SK-N-SH (cell line): ENCODE results near the gene GNB5. TPM values are rescaled to one million over a fixed set of nuclear protein-coding genes. Genes with fewer than 3 reads are reported as not detected.

Experiments used
- CTCF ChIA-PET: fragments of 300-600, 350-600 bp; formaldehyde crosslinking; extraction: SDS; loops from one replicate; lab custom pipeline; 2021; lab: Yijun Ruan, JAX
- POLR2A ChIA-PET: fragments of 350-600 bp; sonication (Branson Sonifier 250); formaldehyde crosslinking; extraction: SDS; loops from one replicate; lab custom pipeline; 2020; ENCODE audit warnings: antibody characterized with exemption, inconsistent platforms; lab: Yijun Ruan, JAX
- DNase-seq: peaks from one replicate; pipeline ENCODE4 v3.0.0; 2012
- H2AFZ ChIP-seq: fragments of 200-600 bp; sonication (generic); 2 replicates; pipeline ENCODE4 v1.8.1; 2016; ENCODE audit warnings: antibody characterized with exemption, mild to moderate bottlenecking, low read depth
- H3F3A ChIP-seq: fragments of 200-600 bp; sonication (generic); replicated peaks from 2 replicates; pipeline ENCODE3; 2016; ENCODE audit warnings: antibody characterized with exemption, mild to moderate bottlenecking; ENCODE audit not compliant: insufficient read depth
- H3K27ac ChIP-seq, 2 experiments: fragments of 200-500 bp in 1 of 2; fragments of 200-600 bp in 1 of 2; sonication (Bioruptor generic) in 1 of 2; sonication (generic), shearing (Covaris generic) in 1 of 2; 2 replicates each; pipeline versions ENCODE4 v1.5.1 to v1.6.1; 2014 to 2016; ENCODE audit warnings: low read depth in 2 of 2, inconsistent platforms in 1 of 2, low read length in 1 of 2, mild to moderate bottlenecking in 1 of 2, mixed read lengths in 1 of 2
- H3K27me3 ChIP-seq: fragments of 200-600 bp; sonication (generic), shearing (Covaris generic); 2 replicates; pipeline ENCODE4 v1.6.1; 2016; ENCODE audit warnings: mixed run types; ENCODE audit not compliant: insufficient read depth
- H3K36me3 ChIP-seq, 2 experiments: fragments of 200-500 bp in 1 of 2; fragments of 200-600 bp in 1 of 2; sonication (Bioruptor generic) in 1 of 2; sonication (generic) in 1 of 2; replicated peaks in 1 of 2; 2 replicates each; pipeline versions ENCODE3 to v1.5.1; 2014 to 2016; ENCODE audit warnings: low read length in 1 of 2, mild to moderate bottlenecking in 1 of 2; ENCODE audit not compliant: insufficient read depth in 2 of 2, control insufficient read depth in 1 of 2
- H3K4me1 ChIP-seq, 2 experiments: fragments of 200-500 bp in 1 of 2; fragments of 200-600 bp in 1 of 2; sonication (Bioruptor generic) in 1 of 2; sonication (generic), shearing (Covaris generic) in 1 of 2; 2 replicates each; pipeline versions ENCODE4 v1.5.1 to v1.6.1; 2014 to 2016; ENCODE audit warnings: low read depth in 1 of 2, low read length in 1 of 2, mixed run types in 1 of 2; ENCODE audit not compliant: insufficient read depth in 2 of 2, control insufficient read depth in 1 of 2
- H3K4me2 ChIP-seq: fragments of 200-600 bp; sonication (generic), shearing (Covaris generic); 2 replicates; pipeline ENCODE4 v1.6.1; 2017; ENCODE audit warnings: mixed run types
- H3K4me3 ChIP-seq, 2 experiments: fragments of 200-500 bp in 1 of 2; fragments of 200-600 bp in 1 of 2; sonication (Bioruptor generic) in 1 of 2; sonication (generic), shearing (Covaris generic) in 1 of 2; 2 replicates each; pipeline versions ENCODE4 v1.5.1 to v1.8.1; 2014 to 2016; ENCODE audit warnings: low read depth in 2 of 2, inconsistent platforms in 1 of 2, low read length in 1 of 2, mild to moderate bottlenecking in 1 of 2, mixed read lengths in 1 of 2, moderate library complexity in 1 of 2
- H3K79me2 ChIP-seq: fragments of 200-600 bp; sonication (generic); 2 replicates; pipeline ENCODE4 v1.8.1; 2017; ENCODE audit warnings: mild to moderate bottlenecking; ENCODE audit not compliant: insufficient read depth
- H3K9ac ChIP-seq: fragments of 200-600 bp; sonication (generic); 2 replicates; pipeline ENCODE4 v1.6.1; 2017; ENCODE audit warnings: mixed run types
- H3K9me2 ChIP-seq: fragments of 200-600 bp; sonication (generic); 2 replicates; pipeline ENCODE4 v1.6.1; 2017; ENCODE audit warnings: mixed run types
- H3K9me3 ChIP-seq: fragments of 200-600 bp; sonication (generic); 2 replicates; pipeline ENCODE4 v1.6.1; 2017; ENCODE audit warnings: mixed run types, mild to moderate bottlenecking, moderate library complexity
- H4K20me1 ChIP-seq: fragments of 200-600 bp; sonication (generic); 2 replicates; pipeline ENCODE4 v1.6.1; 2017; ENCODE audit warnings: mild to moderate bottlenecking, mixed run types; ENCODE audit not compliant: insufficient read depth
- CTCF ChIP-seq: fragments of 200-600 bp; sonication (generic); IDR thresholded peaks from 2 replicates; pipeline ENCODE4 v1.6.1; 2017; ENCODE audit warnings: antibody characterized with exemption, mild to moderate bottlenecking, moderate library complexity
- ELF1 ChIP-seq: IDR thresholded peaks from 2 replicates; pipeline ENCODE4 v1.4.0; 2012
- FOSL2 ChIP-seq: IDR thresholded peaks from 2 replicates; pipeline ENCODE4 v1.4.0; 2012; ENCODE audit warnings: low read depth, mild to moderate bottlenecking, moderate library complexity, borderline replicate concordance
- FOXJ3 ChIP-seq: sonication (generic); formaldehyde crosslinking; IDR thresholded peaks from 2 replicates; pipeline ENCODE4 v1.5.1; 2020; ENCODE audit warnings: mild to moderate bottlenecking, missing genetic modification reagents
- GATA2 ChIP-seq: sonication (generic); formaldehyde crosslinking; IDR thresholded peaks from 2 replicates; pipeline ENCODE4 v1.5.0; 2020; ENCODE audit warnings: mild to moderate bottlenecking, missing genetic modification reagents
- IRF3 ChIP-seq: fragments of 150-350 bp; IDR thresholded peaks from 2 replicates; pipeline ENCODE4 v1.6.1; 2016; ENCODE audit warnings: mild to moderate bottlenecking, low read depth, low read length
- JUND ChIP-seq: IDR thresholded peaks from 2 replicates; pipeline ENCODE4 v1.4.0; 2012
- MEF2A ChIP-seq: IDR thresholded peaks from 2 replicates; pipeline ENCODE4 v1.4.0; 2012; ENCODE audit warnings: low read depth, borderline replicate concordance
- MXI1 ChIP-seq: IDR thresholded peaks from 2 replicates; pipeline ENCODE4 v1.6.1; 2012; ENCODE audit warnings: mild to moderate bottlenecking, low read depth, low read length, improper control_type of control experiment
- NFIC ChIP-seq: IDR thresholded peaks from 2 replicates; pipeline ENCODE4 v1.4.0; 2012; ENCODE audit warnings: borderline replicate concordance
- NRF1 ChIP-seq: IDR thresholded peaks from 2 replicates; pipeline ENCODE4 v1.6.1; 2012; ENCODE audit warnings: low read depth, mild to moderate bottlenecking, low read length
- PBX3 ChIP-seq: IDR thresholded peaks from 2 replicates; pipeline ENCODE4; 2012
- POLR2AphosphoS5 ChIP-seq: IDR thresholded peaks from 2 replicates; pipeline ENCODE4 v1.6.1; 2012; ENCODE audit warnings: low read depth, low read length
- RAD21 ChIP-seq: IDR thresholded peaks from 2 replicates; pipeline ENCODE4 v1.6.1; 2012; ENCODE audit warnings: mild to moderate bottlenecking, low read length
- RFX5 ChIP-seq: IDR thresholded peaks from 2 replicates; pipeline ENCODE4 v1.6.1; 2012; ENCODE audit warnings: mild to moderate bottlenecking, improper control_type of control experiment, low read length
- RXRA ChIP-seq: IDR thresholded peaks from 2 replicates; pipeline ENCODE4 v1.4.0; 2012; ENCODE audit warnings: low read depth, mild to moderate bottlenecking, borderline replicate concordance
- SIN3A ChIP-seq: IDR thresholded peaks from 2 replicates; pipeline ENCODE4 v1.6.1; 2012; ENCODE audit warnings: low read depth, mild to moderate bottlenecking, low read length, moderate library complexity, borderline replicate concordance
- TCF12 ChIP-seq: IDR thresholded peaks from 2 replicates; pipeline ENCODE4 v1.4.0; 2012
- WGBS: methylation state at CpG from one replicate; pipeline ENCODE4 v1.1.6; 2017; ENCODE audit warnings: low lambda C conversion rate; 5-methylcytosine and 5-hydroxymethylcytosine counted together
- polyA plus RNA-seq, 3 experiments: library from polyadenylated mRNA; depleted of rRNA; stranded (reverse); fragments of >200 nt; gene quantifications; 2 replicates each; pipeline ENCODE4 v1.2.3, GENCODE V29; 2012
- TF ChIP-seq, protein P1 (sequence below): IDR thresholded peaks from 2 replicates; pipeline ENCODE4 v1.4.0; 2012; ENCODE audit warnings: low read depth
- TF ChIP-seq, protein P2 (sequence below): fragments of 150-350 bp; IDR thresholded peaks from 2 replicates; pipeline ENCODE4 v1.6.1; 2017; ENCODE audit warnings: antibody characterized with exemption, low read length, low read depth, borderline replicate concordance

Gene GNB5
- polyA plus RNA-seq, 1 of the 3 experiments (the other 2 are of a cell fraction): 73.7 TPM

DNA sequence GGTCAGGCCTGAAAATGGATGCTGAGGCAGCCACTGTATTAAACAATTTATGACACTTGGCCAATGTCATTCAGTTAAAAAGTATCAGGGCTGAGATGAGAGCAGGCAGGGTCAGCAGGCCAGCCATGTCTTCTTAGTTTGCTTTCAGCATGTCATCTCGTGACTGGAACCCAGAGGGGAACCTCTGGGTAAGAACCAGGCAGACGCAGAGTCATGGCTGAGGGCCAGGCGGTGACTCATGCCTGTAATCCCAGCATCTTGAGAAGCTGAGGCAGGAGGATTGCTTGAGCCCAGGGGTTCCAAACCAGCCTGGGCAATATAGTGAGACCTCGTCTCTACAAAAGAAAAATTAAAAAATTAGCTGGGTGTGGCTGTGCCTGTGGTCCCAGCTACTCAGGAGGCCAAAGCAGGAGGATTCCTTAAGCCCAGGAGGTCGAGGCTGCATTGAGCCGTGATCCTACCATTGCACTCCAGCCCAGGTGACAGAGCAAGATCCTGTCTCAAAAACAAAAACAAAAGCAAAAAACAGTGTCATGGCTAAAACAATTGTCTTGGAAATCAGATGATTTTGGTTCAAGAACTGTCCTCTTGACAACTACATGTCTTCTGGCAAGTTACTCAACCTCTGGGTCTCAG lies 90.3 kb downstream of the GNB5 start:
- peaks cover 0 to 20% of the 10 kb centered on the region in 2 experiments; a peak in 3 of 4 replicates for H3K4me1 ChIP-seq
- ChIA-PET POLR2A (no interaction called here), CTCF (no interaction called here)
- H3K9me2 ChIP-seq: no peaks in the 10 kb centered on the region
- 43% methylated on average over 6 of the region's 6 CpGs for WGBS
- peak overlapping the region; percentile 57; the same call in 1 of the 2 replicates for H3K4me2 ChIP-seq
- TF ChIP-seq JUND (peak; percentile 81), PBX3 (peak; percentile 58), ELF1 (no peak), TCF12 (peak; percentile 55), RAD21 (no peak), FOSL2 (peak; percentile 73; the same call in 1 of the 2 replicates), GATA2 (CRISPR knock-in tag) (no peak), RXRA (no peak; the same call in 1 of the 2 replicates), NFIC (peak; percentile 90)
- TF ChIP-seq, protein P1, sequence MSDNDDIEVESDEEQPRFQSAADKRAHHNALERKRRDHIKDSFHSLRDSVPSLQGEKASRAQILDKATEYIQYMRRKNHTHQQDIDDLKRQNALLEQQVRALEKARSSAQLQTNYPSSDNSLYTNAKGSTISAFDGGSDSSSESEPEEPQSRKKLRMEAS: 0 out of 2 replicates have a peak, but pooled peaks have one; percentile 10
- H3K79me2 ChIP-seq: no peaks in the 10 kb centered on the region
- H3K27ac ChIP-seq: no peak overlapping the region
- no peaks in the 10 kb centered on the region for H3K36me3 ChIP-seq
- DNase-seq: no peak
- H3K4me3 ChIP-seq: no peak overlapping the region
- no peaks in the 10 kb centered on the region for H3K27me3 ChIP-seq
- no peaks in the 10 kb centered on the region for H4K20me1 ChIP-seq
- H3K9ac ChIP-seq: no peak overlapping the region
- H3K9me3 ChIP-seq: no peaks in the 10 kb centered on the region
- peaks cover 24% of the 10 kb centered on the region for H3F3A ChIP-seq
- no peak overlapping the region for H2AFZ ChIP-seq

GRCh38 chr15:52099651-52100272 lies 91.4 kb downstream of the GNB5 start:
- no peak for DNase-seq
- Histone ChIP-seq H3K9ac (no peak overlapping the region), H3K79me2 (no peaks in the 10 kb centered on the region), H2AFZ (no peak overlapping the region), H3K4me1 (peaks cover 1 to 27% of the 10 kb centered on the region in 2 experiments; a peak in 3 of 4 replicates), H3F3A (peaks cover 34% of the 10 kb centered on the region), H3K9me2 (no peaks in the 10 kb centered on the region), H3K9me3 (no peaks in the 10 kb centered on the region), H3K27me3 (no peaks in the 10 kb centered on the region), H3K4me3 (no peak overlapping the region), H3K36me3 (no peaks in the 10 kb centered on the region), H3K4me2 (no peak overlapping the region), H4K20me1 (no peaks in the 10 kb centered on the region), H3K27ac (no peak overlapping the region)
- no peak for TF ChIP-seq IRF3
- TF ChIP-seq MEF2A: no peak
- TF ChIP-seq SIN3A: no peak
- TF ChIP-seq, protein P1: no peak
- no peak for TF ChIP-seq NRF1
- TF ChIP-seq RAD21: no peak
- TF ChIP-seq FOXJ3: no peak
- TF ChIP-seq RFX5: no peak
- no peak for TF ChIP-seq CTCF
- TF ChIP-seq MXI1: no peak
- no peak for TF ChIP-seq POLR2AphosphoS5
- no peak for TF ChIP-seq ELF1
- TF ChIP-seq, protein P2, sequence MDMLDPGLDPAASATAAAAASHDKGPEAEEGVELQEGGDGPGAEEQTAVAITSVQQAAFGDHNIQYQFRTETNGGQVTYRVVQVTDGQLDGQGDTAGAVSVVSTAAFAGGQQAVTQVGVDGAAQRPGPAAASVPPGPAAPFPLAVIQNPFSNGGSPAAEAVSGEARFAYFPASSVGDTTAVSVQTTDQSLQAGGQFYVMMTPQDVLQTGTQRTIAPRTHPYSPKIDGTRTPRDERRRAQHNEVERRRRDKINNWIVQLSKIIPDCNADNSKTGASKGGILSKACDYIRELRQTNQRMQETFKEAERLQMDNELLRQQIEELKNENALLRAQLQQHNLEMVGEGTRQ: no peak
- POLR2A ChIA-PET: no interaction called here
- CTCF ChIA-PET: interaction anchor here (1.1 kb wide), 1 partner anchor 21 kb away, joined by 4 read pairs; no protein-coding TSS in a partner anchor
- 94% methylated on average over 15 of the region's 15 CpGs for WGBS
